Measurements from ENCODE around the gene POLQ.

Gene POLQ

DNA sequence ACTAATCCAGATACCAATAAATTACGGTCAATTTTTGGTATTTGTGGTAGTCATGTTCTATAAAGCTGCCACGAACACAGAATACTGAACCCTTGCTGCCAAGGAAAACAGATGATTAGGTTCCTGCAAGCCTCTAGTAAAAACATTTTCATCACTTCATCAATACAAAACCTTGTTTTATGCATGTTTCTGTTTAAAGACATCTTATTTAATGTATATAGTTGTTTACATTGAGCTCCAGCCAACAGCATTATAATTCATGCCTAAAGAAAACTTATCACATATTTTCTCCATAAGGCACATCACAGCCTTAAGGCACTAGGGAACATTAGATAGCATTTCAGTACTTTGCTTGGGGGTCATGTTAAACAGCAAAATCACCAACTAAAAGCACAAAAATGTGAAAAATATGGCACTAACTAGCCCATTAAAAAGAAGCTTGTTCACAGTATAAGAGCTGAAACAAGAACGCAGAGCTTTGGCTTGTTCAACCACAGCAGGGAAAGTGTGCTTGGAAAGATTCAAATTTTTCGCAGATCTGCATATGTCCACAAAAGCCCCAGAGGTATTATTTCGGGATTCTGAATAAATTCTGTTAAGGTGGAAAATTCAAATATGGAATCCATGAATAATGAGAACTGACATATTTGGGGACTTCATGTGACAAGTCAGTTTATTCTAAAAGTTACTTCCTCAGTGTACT lies 27.7 kb downstream of the POLQ start:
- no peak for TF ChIP-seq EZH2 (IDR thresholded peaks at IDR 0.05; ENCODE audit: borderline replicate concordance, low read depth, low read length, severe bottlenecking)
- TF ChIP-seq, protein P1, sequence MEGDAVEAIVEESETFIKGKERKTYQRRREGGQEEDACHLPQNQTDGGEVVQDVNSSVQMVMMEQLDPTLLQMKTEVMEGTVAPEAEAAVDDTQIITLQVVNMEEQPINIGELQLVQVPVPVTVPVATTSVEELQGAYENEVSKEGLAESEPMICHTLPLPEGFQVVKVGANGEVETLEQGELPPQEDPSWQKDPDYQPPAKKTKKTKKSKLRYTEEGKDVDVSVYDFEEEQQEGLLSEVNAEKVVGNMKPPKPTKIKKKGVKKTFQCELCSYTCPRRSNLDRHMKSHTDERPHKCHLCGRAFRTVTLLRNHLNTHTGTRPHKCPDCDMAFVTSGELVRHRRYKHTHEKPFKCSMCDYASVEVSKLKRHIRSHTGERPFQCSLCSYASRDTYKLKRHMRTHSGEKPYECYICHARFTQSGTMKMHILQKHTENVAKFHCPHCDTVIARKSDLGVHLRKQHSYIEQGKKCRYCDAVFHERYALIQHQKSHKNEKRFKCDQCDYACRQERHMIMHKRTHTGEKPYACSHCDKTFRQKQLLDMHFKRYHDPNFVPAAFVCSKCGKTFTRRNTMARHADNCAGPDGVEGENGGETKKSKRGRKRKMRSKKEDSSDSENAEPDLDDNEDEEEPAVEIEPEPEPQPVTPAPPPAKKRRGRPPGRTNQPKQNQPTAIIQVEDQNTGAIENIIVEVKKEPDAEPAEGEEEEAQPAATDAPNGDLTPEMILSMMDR (IDR thresholded peaks at IDR 0.05; ENCODE audit: borderline replicate concordance, extremely low read depth, low read length, poor library complexity, severe bottlenecking), result no peak
- Histone ChIP-seq H3K4me1 (ENCODE audit: insufficient read depth, low read length) (no peaks in the 10 kb centered on the region), H3K36me3 (ENCODE audit: insufficient read depth, low read length) (peaks cover 80% of the 10 kb centered on the region), H3K27ac (ENCODE audit: low read length) (no peak overlapping the region), H4K20me1 (ENCODE audit: insufficient read depth, low read length) (0 out of 2 replicates have a peak, but pooled peaks cover 5% of the 10 kb centered on the region), H3K27me3 (ENCODE audit: insufficient read depth, low read length, poor library complexity) (no peaks in the 10 kb centered on the region), H3K9ac (ENCODE audit: low read depth, low read length) (no peak overlapping the region), H3K9me3 (ENCODE audit: insufficient read depth, low read length, severe bottlenecking) (no peaks in the 10 kb centered on the region), H3K4me3 (ENCODE audit: low read depth in 1 of 2, low read length in 2 of 2) (no peak overlapping the region), H2AFZ (ENCODE audit: low read depth, low read length) (no peak overlapping the region), H3K4me2 (ENCODE audit: insufficient read depth, low read length) (no peak overlapping the region), H3K79me2 (ENCODE audit: insufficient read depth, low read length) (peaks cover 34% of the 10 kb centered on the region)
- DNase-seq (no peak), ATAC-seq (ENCODE audit: insufficient read depth, low read depth) (no peak)

DNA sequence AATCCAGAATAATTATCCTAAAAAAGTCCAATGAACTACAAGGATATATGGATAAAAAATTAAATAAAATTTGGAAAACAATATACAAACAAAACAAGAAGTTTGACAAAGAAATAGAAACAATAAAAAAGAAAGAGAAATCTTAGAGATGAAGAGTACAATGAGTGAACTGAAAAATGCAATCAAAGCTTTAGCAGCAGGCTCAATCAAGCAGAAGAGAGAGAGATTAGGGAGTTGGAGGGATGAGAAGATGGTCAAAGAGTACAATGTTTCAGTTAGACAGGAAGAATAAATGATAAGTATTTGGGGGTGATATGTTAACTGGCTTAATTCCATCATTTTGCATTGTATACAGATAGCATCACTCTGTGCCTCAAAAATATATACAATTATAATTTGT lies 29.9 kb downstream of the POLQ start:
- no peak for ATAC-seq (ENCODE audit: insufficient read depth, low read depth)
- peaks cover 78% of the 10 kb centered on the region for H3K36me3 ChIP-seq (ENCODE audit: insufficient read depth, low read length)
- H3K4me1 ChIP-seq (ENCODE audit: insufficient read depth, low read length), result no peaks in the 10 kb centered on the region

DNA sequence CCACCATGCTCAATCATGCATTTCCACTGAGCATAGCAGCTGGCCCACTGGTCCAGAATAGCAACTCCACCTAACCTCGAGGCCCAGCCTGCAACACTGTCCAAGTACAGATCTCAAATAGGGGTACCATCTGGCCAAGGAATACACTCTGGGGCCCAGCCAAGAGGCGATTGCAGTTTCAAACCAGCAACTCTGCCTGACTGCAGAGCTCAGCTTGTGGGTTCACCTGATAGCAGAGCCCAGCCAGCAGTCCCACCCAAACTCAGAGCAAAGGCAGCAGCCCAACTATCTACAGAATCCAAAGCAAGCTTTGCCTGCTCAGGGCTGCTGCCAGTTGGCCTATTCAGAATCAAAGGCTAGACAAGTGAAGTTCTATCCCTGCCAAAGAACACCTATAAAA lies 30.5 kb downstream of the POLQ start:
- no peak overlapping the region for H3K4me2 ChIP-seq (ENCODE audit: insufficient read depth, low read length)

More for the DNA sequence above, 29.9 kb downstream of the POLQ start:
- TF ChIP-seq, protein P1 (IDR thresholded peaks at IDR 0.05; ENCODE audit: borderline replicate concordance, extremely low read depth, low read length, poor library complexity, severe bottlenecking), result no peak
- no peak for TF ChIP-seq EZH2 (IDR thresholded peaks at IDR 0.05; ENCODE audit: borderline replicate concordance, low read depth, low read length, severe bottlenecking)
- H4K20me1 ChIP-seq (ENCODE audit: insufficient read depth, low read length), result 0 out of 2 replicates have a peak, but pooled peaks cover 5% of the 10 kb centered on the region
- H3K27ac ChIP-seq (ENCODE audit: low read length), result no peak overlapping the region
- H2AFZ ChIP-seq (ENCODE audit: low read depth, low read length), result no peak overlapping the region
- no peak overlapping the region for H3K4me3 ChIP-seq (ENCODE audit: low read depth in 1 of 2, low read length in 2 of 2)
- H3K9me3 ChIP-seq (ENCODE audit: insufficient read depth, low read length, severe bottlenecking), result no peaks in the 10 kb centered on the region
- no peak for DNase-seq
- no peak overlapping the region for H3K9ac ChIP-seq (ENCODE audit: low read depth, low read length)
- H3K4me2 ChIP-seq (ENCODE audit: insufficient read depth, low read length), result no peak overlapping the region
- no peaks in the 10 kb centered on the region for H3K27me3 ChIP-seq (ENCODE audit: insufficient read depth, low read length, poor library complexity)
- H3K79me2 ChIP-seq (ENCODE audit: insufficient read depth, low read length), result peaks cover 34% of the 10 kb centered on the region

More for the DNA sequence above, 30.5 kb downstream of the POLQ start:
- no peak overlapping the region for H3K9ac ChIP-seq (ENCODE audit: low read depth, low read length)
- TF ChIP-seq EZH2 (IDR thresholded peaks at IDR 0.05; ENCODE audit: borderline replicate concordance, low read depth, low read length, severe bottlenecking), result no peak
- TF ChIP-seq, protein P1 (IDR thresholded peaks at IDR 0.05; ENCODE audit: borderline replicate concordance, extremely low read depth, low read length, poor library complexity, severe bottlenecking), result no peak
- no peak overlapping the region for H2AFZ ChIP-seq (ENCODE audit: low read depth, low read length)
- H3K4me3 ChIP-seq (ENCODE audit: low read depth in 1 of 2, low read length in 2 of 2), result no peak overlapping the region
- no peaks in the 10 kb centered on the region for H3K4me1 ChIP-seq (ENCODE audit: insufficient read depth, low read length)
- peaks cover 76% of the 10 kb centered on the region for H3K36me3 ChIP-seq (ENCODE audit: insufficient read depth, low read length)
- DNase-seq, result no peak
- no peak for ATAC-seq (ENCODE audit: insufficient read depth, low read depth)
- H3K9me3 ChIP-seq (ENCODE audit: insufficient read depth, low read length, severe bottlenecking), result no peaks in the 10 kb centered on the region
- H3K27ac ChIP-seq (ENCODE audit: low read length), result no peak overlapping the region
- no peaks in the 10 kb centered on the region for H3K27me3 ChIP-seq (ENCODE audit: insufficient read depth, low read length, poor library complexity)
- H4K20me1 ChIP-seq (ENCODE audit: insufficient read depth, low read length), result 0 out of 2 replicates have a peak, but pooled peaks cover 5% of the 10 kb centered on the region
- peaks cover 34% of the 10 kb centered on the region for H3K79me2 ChIP-seq (ENCODE audit: insufficient read depth, low read length)

Measured in DND-41 (cell line).